IPS-20b (cell line): Measurements from ENCODE around the gene TMEM179B.

Source experiments
- H3K27ac ChIP-seq: one replicate; pipeline ENCODE4 v1.5.1; 2013; ENCODE audit warnings: low read length
- H3K27me3 ChIP-seq: 2 replicates; pipeline ENCODE4 v1.6.1; 2013; ENCODE audit warnings: mild to moderate bottlenecking, low read length, inconsistent platforms; ENCODE audit not compliant: insufficient read depth
- H3K36me3 ChIP-seq: 2 replicates; pipeline ENCODE4 v1.6.1; 2013; ENCODE audit warnings: low read depth, mild to moderate bottlenecking, inconsistent platforms, low read length, moderate library complexity; ENCODE audit not compliant: insufficient read depth
- H3K4me1 ChIP-seq: 2 replicates; pipeline ENCODE4 v1.6.1; 2013; ENCODE audit warnings: mild to moderate bottlenecking, control low read depth, inconsistent platforms, low read length, moderate library complexity; ENCODE audit not compliant: insufficient read depth
- H3K4me3 ChIP-seq: 2 replicates; pipeline ENCODE4 v1.5.1; 2013; ENCODE audit warnings: mild to moderate bottlenecking, low read length, inconsistent platforms
- H3K9ac ChIP-seq: 2 replicates; pipeline ENCODE4 v1.6.1; 2013; ENCODE audit warnings: low read depth, mild to moderate bottlenecking, inconsistent platforms, low read length, moderate library complexity
- H3K9me3 ChIP-seq: 2 replicates; pipeline ENCODE4 v1.6.1; 2013; ENCODE audit warnings: mild to moderate bottlenecking, low read depth, low read length, inconsistent platforms; ENCODE audit not compliant: insufficient read depth

Gene TMEM179B

DNA sequence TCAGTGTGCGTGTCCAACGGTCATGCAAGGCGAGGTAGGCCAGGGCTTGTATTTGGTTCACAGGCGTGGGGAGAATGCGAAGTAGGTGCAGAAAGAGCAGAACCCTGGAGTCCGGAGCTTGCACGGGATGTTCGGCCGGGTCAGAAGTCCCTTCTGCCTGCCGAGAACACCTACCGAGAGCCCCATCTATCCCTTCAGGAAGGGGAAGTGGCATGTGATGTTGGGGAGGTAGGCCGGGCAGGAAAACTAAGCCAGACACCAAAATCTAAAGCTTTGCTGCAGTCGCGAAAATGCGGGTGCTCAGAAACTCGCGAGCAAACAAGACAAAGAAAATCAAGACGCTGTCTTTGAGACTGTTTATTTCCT lies 16.4 kb upstream of the TMEM179B start:
- no peaks in the 10 kb centered on the region for H3K27me3 ChIP-seq
- H3K4me1 ChIP-seq: peaks cover 7% of the 10 kb centered on the region; the same call in 1 of the 2 replicates
- peak overlapping the region; percentile 91 for H3K4me3 ChIP-seq
- peak overlapping the region; percentile 80; the same call in 1 of the 2 replicates for H3K9ac ChIP-seq
- H3K36me3 ChIP-seq: peaks cover 42% of the 10 kb centered on the region
- no peaks in the 10 kb centered on the region for H3K9me3 ChIP-seq
- peak overlapping the region; percentile 66 for H3K27ac ChIP-seq

GRCh38 chr11:62771144-62772021 lies 15.8 kb upstream of the TMEM179B start, which contains the start of gene TAF6L:
TAF6L (plus strand) TSS chr11:62771396; CDS start chr11:62775784, 4,388 bp downstream.
- Histone ChIP-seq H3K27me3 (no peaks in the 10 kb centered on the region), H3K36me3 (peaks cover 42% of the 10 kb centered on the region), H3K27ac (peak within 1 kb of the TSS; percentile 66), H3K4me3 (peak within 1 kb of the TSS; percentile 91), H3K4me1 (peaks cover 7% of the 10 kb centered on the region; the same call in 1 of the 2 replicates), H3K9me3 (no peaks in the 10 kb centered on the region), H3K9ac (peak within 1 kb of the TSS; percentile 80; the same call in 1 of the 2 replicates)

DNA sequence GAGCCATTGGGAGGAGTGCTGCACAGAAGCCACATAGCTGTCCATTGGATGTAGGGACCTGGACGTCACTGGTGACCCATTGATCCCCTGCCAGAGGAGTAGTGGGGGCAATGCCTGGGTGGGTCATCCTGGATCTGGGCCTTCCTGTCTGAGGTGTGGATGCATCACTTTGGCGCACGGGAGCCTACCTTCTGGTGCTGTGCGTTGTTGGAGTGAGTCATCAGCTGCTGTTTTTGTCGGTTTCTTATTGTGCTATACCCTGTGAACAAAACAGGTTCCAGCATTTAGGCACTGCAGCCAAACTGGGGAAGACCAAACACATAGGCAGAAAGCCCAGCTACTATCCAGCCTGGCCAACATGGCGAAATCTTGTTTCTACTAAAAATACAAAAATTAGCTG lies 12.8 kb upstream of the TMEM179B start:
- no peaks in the 10 kb centered on the region for H3K27me3 ChIP-seq
- H3K4me1 ChIP-seq: peaks cover 7% of the 10 kb centered on the region; the same call in 1 of the 2 replicates
- H3K36me3 ChIP-seq: peaks cover 43% of the 10 kb centered on the region
- H3K9ac ChIP-seq: no peak overlapping the region
- H3K27ac ChIP-seq: no peak overlapping the region
- no peaks in the 10 kb centered on the region for H3K9me3 ChIP-seq
- H3K4me3 ChIP-seq: no peak overlapping the region

DNA sequence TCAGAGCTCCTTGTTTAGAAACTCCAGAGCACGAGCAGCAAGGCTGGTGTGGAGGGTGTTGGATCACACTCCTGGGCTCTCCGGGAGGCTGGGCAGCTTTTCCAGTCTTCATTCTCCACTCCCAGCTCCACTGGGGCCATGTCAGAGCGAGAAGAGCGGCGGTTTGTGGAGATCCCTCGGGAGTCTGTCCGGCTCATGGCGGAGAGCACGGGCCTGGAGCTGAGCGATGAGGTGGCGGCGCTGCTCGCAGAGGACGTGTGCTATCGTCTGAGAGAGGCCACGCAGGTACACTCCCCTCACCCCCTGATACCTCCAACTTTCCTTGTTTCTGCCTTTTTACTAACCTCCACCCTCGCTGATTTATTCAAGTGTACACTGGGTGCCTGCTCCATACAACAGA lies 11.6 kb upstream of the TMEM179B start:
- Histone ChIP-seq H3K9ac (no peak overlapping the region), H3K9me3 (no peaks in the 10 kb centered on the region), H3K4me1 (peaks cover under 1% of the 10 kb centered on the region; the same call in 1 of the 2 replicates), H3K27me3 (no peaks in the 10 kb centered on the region), H3K27ac (no peak overlapping the region), H3K36me3 (peaks cover 43% of the 10 kb centered on the region), H3K4me3 (no peak overlapping the region)

DNA sequence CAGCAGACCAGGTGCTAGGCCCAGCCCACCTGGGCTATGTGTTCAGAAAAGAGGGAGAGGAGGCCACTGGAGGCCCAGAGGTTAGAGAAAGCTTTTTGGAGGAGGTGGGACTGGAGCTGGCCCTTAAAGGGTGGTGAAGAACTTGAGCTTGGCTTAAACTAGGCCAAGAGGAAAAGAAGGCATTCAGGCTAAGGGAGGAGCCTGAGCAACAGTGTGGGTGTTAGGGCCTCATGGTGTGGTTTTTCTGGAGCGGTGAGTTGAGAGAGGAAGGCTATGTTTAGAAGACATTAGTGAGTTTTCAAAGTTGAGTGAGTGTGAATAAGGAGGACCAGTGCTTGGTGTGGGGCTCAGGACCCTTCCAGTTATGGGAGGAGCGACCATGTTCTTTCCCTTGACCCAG lies 9.8 kb upstream of the TMEM179B start:
- H3K36me3 ChIP-seq: peaks cover 52% of the 10 kb centered on the region
- H3K27ac ChIP-seq: no peak overlapping the region

DNA sequence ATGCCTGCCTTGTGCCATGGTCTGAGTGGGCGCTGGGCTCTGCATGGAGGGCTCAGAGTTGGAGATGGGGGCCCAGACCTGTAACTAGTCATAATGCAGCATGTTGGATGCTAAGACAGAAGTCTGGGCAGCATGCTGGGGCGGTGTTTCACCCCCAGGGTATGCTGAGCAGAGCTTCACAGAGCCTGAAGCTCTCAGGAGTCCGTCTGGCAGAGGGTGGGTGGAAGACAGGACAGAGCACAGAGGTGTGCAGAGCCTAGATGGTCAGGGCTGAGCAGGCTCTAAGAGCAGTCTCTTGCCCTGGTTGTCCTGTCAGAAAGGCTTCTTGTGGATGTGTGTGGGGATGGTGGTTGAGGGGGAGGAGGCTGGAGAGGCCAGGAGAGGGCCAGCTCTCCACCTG lies 8.8 kb upstream of the TMEM179B start:
- Histone ChIP-seq H3K27ac (no peak overlapping the region), H3K36me3 (peaks cover 61% of the 10 kb centered on the region), H3K9ac (no peak overlapping the region), H3K27me3 (no peaks in the 10 kb centered on the region), H3K4me1 (no peaks in the 10 kb centered on the region), H3K9me3 (no peaks in the 10 kb centered on the region), H3K4me3 (no peak overlapping the region)

More for the DNA sequence above, 9.8 kb upstream of the TMEM179B start:
- no peak overlapping the region for H3K9ac ChIP-seq
- no peaks in the 10 kb centered on the region for H3K4me1 ChIP-seq
- H3K9me3 ChIP-seq: no peaks in the 10 kb centered on the region
- H3K27me3 ChIP-seq: no peaks in the 10 kb centered on the region
- H3K4me3 ChIP-seq: no peak overlapping the region

DNA sequence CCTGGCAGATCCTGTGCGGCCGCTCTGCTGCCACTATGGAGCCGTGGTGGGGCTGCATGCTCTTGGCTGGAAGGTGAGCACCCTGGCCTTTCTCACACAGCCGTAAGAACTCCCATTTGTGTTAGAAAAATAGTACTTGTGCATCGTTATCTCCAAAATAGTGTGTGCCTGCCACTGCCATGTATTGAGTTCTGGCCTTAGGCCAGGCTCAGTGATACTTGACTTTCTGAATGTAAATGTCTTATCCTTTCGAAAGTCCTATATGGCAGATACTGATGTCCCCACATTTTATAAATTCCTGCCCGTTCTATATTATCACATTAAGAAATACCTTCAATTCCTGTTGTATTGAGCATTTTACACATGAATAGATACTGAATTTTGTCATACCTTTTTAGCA lies 4.4 kb upstream of the TMEM179B start:
- Histone ChIP-seq H3K4me3 (no peak overlapping the region), H3K27ac (no peak overlapping the region), H3K36me3 (peaks cover 45% of the 10 kb centered on the region), H3K4me1 (no peaks in the 10 kb centered on the region), H3K27me3 (no peaks in the 10 kb centered on the region), H3K9ac (no peak overlapping the region), H3K9me3 (no peaks in the 10 kb centered on the region)

DNA sequence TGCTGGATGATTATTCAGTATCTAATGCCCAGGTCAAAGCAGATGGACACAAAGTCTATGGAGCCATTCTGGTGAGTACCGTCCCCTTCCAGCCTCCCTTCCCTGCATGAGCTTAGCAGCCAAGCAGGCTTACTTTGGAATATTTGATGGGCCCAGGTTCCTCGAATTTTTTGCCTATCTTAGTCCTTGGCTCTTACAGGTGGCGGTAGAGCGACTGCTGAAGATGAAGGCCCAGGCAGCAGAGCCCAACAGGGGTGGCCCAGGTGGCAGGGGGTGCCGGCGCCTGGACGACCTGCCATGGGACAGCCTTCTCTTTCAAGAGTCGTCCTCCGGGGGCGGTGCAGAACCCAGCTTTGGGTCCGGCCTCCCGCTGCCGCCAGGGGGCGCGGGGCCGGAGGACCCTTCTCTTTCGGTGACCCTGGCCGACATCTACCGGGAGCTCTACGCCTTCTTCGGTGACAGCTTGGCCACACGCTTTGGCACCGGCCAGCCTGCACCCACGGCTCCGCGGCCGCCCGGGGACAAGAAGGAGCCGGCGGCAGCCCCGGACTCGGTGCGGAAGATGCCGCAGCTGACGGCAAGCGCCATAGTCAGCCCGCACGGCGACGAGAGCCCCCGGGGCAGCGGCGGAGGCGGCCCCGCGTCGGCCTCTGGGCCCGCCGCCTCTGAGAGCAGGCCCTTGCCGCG lies 741 bp upstream of the TMEM179B start:
- H3K27ac ChIP-seq: no peak overlapping the region
- no peaks in the 10 kb centered on the region for H3K9me3 ChIP-seq
- H3K9ac ChIP-seq: peak overlapping the region; percentile 89; the same call in 1 of the 2 replicates
- H3K4me1 ChIP-seq: no peaks in the 10 kb centered on the region
- peaks cover 55% of the 10 kb centered on the region for H3K36me3 ChIP-seq
- H3K4me3 ChIP-seq: peak overlapping the region; percentile 91
- H3K27me3 ChIP-seq: no peaks in the 10 kb centered on the region

DNA sequence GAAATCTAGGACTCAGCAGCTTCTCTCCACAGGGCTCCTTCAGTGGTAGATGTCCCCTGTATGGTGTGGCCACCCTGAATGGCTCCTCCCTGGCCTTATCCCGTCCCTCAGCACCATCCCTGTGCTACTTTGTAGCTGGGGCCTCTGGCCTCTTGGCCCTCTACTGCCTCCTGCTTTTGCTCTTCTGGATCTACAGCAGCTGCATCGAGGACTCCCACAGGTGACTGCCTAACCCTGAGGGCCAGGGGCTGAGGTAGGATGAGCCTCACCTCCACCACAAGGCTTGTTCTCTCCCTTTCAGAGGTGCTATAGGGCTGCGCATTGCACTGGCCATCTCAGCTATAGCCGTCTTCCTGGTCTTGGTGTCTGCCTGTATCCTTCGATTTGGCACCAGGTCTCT lies 1.8 kb downstream of the TMEM179B start:
- Histone ChIP-seq H3K27me3 (no peaks in the 10 kb centered on the region), H3K4me1 (no peaks in the 10 kb centered on the region), H3K4me3 (no peak overlapping the region), H3K9me3 (no peaks in the 10 kb centered on the region), H3K27ac (no peak overlapping the region), H3K9ac (no peak overlapping the region), H3K36me3 (peaks cover 51% of the 10 kb centered on the region)

GRCh38 chr11:62789576-62789975 lies 2.4 kb downstream of the TMEM179B start:
- peaks cover 55% of the 10 kb centered on the region for H3K36me3 ChIP-seq
- H3K9ac ChIP-seq: no peak overlapping the region
- no peaks in the 10 kb centered on the region for H3K4me1 ChIP-seq
- H3K4me3 ChIP-seq: no peak overlapping the region
- no peak overlapping the region for H3K27ac ChIP-seq
- H3K9me3 ChIP-seq: no peaks in the 10 kb centered on the region
- H3K27me3 ChIP-seq: no peaks in the 10 kb centered on the region

DNA sequence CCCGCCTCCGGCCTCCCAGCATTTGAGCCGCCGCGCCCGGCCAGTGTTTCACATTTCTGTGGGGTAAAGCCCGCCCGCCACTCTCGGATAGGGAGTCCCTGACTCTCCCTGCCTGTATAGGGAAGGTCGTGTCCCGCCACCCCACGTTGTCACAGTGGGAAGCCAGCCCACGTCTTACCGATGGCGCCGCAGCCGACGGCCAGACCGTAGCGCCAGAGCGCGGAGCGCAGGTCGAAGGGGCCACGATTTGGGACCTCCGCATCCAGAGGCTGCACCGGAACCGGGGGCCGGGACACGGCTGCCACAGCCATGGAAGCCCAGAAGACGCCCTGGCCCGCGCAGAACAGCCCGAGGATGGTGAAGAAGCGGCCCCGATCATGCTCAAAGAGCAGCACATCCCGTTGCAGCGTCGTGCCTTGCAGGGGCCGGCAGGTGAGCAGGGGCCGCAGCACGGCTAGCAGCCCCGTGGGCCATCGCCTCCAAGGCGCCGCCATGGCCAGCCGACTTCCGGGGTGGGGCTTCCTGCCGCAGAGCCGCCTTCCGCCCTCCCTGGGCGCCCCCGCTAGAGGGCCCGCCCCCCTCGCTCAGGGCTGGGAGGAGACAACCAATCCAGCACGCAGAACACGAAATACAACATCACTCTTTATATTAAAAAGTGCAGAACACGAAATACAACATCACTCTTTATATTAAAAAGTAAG lies 4.4 kb downstream of the TMEM179B start, which contains the start of gene TMEM223:
TMEM223 (minus strand) TSS at position 506 of the 701 bp plus-strand sequence; CDS start at position 494, 12 bp downstream.
- Histone ChIP-seq H3K27me3 (no peaks in the 10 kb centered on the region), H3K27ac (peak within 1 kb of the TSS; percentile 80), H3K36me3 (peaks cover 65% of the 10 kb centered on the region), H3K4me1 (no peaks in the 10 kb centered on the region), H3K4me3 (peak within 1 kb of the TSS; percentile 93), H3K9ac (peak within 1 kb of the TSS; percentile 96), H3K9me3 (no peaks in the 10 kb centered on the region)
